ENCODE data around the gene ULK1. TPM values are rescaled to one million over a fixed set of nuclear protein-coding genes. Genes with fewer than 3 reads are reported as not detected.
A peak's percentile ranks its signal among the peaks of the same experiment; 100 is the strongest.

The ULK1 gene
- total RNA-seq, 4 donors from 2014 or later = 27.9 to 81.2 (median 48.6) TPM

DNA sequence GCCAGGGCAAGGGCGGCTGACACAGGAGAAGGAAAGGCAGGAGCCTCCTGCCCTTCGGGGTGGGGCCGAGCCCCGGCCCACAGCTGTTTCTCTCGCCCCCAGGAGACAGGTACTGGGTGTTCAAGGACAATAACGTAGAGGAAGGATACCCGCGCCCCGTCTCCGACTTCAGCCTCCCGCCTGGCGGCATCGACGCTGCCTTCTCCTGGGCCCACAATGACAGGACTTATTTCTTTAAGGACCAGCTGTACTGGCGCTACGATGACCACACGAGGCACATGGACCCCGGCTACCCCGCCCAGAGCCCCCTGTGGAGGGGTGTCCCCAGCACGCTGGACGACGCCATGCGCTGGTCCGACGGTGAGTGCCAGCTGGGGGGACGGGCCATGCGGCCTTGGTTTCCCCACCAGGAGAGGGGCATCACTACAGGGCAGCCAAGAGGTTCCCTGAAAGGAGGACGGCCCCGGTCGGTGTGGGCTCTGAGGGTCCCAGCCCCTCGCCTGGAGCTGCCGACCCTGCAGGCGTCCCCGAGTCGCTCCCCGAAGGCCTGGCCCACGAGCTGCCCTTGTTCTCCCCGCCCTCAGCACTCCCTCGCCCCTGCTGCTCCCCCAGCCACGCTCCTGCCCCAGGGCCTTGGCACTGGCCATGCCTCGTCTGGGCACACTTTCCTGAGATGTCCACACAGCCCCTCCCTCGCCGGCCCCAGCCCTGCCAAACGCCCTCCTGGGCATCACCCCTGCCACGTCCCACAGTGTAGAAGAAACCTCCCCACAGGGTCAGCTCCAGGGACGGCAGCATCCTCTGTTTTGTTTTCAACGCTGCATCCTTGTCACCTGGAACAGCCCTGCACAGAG, 44.5 kb upstream of the ULK1 start:
- in situ Hi-C loops (cut with MboI; ENCODE audit: low sequenced_read_pairs in 4 of 4) = loop anchor here in 1 of 4 donors (25.0 kb wide), 1 partner anchor 238 kb away; no protein-coding TSS in a partner anchor
- no peak for TF ChIP-seq POLR2A (IDR thresholded peaks at IDR 0.05)
- TF ChIP-seq, protein P1, sequence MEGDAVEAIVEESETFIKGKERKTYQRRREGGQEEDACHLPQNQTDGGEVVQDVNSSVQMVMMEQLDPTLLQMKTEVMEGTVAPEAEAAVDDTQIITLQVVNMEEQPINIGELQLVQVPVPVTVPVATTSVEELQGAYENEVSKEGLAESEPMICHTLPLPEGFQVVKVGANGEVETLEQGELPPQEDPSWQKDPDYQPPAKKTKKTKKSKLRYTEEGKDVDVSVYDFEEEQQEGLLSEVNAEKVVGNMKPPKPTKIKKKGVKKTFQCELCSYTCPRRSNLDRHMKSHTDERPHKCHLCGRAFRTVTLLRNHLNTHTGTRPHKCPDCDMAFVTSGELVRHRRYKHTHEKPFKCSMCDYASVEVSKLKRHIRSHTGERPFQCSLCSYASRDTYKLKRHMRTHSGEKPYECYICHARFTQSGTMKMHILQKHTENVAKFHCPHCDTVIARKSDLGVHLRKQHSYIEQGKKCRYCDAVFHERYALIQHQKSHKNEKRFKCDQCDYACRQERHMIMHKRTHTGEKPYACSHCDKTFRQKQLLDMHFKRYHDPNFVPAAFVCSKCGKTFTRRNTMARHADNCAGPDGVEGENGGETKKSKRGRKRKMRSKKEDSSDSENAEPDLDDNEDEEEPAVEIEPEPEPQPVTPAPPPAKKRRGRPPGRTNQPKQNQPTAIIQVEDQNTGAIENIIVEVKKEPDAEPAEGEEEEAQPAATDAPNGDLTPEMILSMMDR (IDR thresholded peaks at IDR 0.05 in 4 of 5, conservative IDR thresholded peaks at IDR 0.05 in 1 of 5) = no peak
- no peak overlapping the region for H3K27ac ChIP-seq
- ATAC-seq (no peak), DNase-seq (no peak)
- H3K27me3 ChIP-seq = peaks cover 0 to 6% (median 3%) of the 10 kb centered on the region in 3 donors
- H3K4me1 ChIP-seq = no peaks in the 10 kb centered on the region
- no peaks in the 10 kb centered on the region for H3K36me3 ChIP-seq
- no peak overlapping the region for H3K4me3 ChIP-seq
- intact Hi-C loops (cut with DNase I; ENCODE audit: low total_unique reads) = no loop called here
- H3K9me3 ChIP-seq = no peaks in the 10 kb centered on the region

DNA sequence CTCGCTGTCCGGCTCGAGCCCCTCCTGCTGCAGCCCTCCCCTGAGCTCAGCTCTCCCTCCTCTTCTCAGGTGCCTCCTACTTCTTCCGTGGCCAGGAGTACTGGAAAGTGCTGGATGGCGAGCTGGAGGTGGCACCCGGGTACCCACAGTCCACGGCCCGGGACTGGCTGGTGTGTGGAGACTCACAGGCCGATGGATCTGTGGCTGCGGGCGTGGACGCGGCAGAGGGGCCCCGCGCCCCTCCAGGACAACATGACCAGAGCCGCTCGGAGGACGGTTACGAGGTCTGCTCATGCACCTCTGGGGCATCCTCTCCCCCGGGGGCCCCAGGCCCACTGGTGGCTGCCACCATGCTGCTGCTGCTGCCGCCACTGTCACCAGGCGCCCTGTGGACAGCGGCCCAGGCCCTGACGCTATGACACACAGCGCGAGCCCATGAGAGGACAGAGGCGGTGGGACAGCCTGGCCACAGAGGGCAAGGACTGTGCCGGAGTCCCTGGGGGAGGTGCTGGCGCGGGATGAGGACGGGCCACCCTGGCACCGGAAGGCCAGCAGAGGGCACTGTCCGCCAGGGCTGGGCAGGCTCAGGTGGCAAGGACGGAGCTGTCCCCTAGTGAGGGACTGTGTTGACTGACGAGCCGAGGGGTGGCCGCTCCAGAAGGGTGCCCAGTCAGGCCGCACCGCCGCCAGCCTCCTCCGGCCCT, 43.4 kb upstream of the ULK1 start:
- Histone ChIP-seq H3K27me3 (peaks cover 4 to 14% (median 10%) of the 10 kb centered on the region in 3 donors), H3K27ac (no peak overlapping the region), H3K4me1 (no peaks in the 10 kb centered on the region), H3K9me3 (no peaks in the 10 kb centered on the region), H3K4me3 (peak overlapping the region in 1 of 4 donors; percentile 21), H3K36me3 (no peaks in the 10 kb centered on the region)
- ATAC-seq (peak; percentile 62 to 87), DNase-seq (peak in 1 of 2 donors; percentile 46)
- TF ChIP-seq, protein P1 (IDR thresholded peaks at IDR 0.05 in 4 of 5, conservative IDR thresholded peaks at IDR 0.05 in 1 of 5) = peak; percentile 63 to 94 (median 83)
- no peak for TF ChIP-seq POLR2A (IDR thresholded peaks at IDR 0.05)
- intact Hi-C loops (cut with DNase I; ENCODE audit: low total_unique reads) = loop anchor here (1.0 kb wide), 2 partner anchors 98 to 150 kb away; partner anchors contain the start of gene EP400
- in situ Hi-C loops (cut with MboI; ENCODE audit: low sequenced_read_pairs in 4 of 4) = no loop called here

DNA sequence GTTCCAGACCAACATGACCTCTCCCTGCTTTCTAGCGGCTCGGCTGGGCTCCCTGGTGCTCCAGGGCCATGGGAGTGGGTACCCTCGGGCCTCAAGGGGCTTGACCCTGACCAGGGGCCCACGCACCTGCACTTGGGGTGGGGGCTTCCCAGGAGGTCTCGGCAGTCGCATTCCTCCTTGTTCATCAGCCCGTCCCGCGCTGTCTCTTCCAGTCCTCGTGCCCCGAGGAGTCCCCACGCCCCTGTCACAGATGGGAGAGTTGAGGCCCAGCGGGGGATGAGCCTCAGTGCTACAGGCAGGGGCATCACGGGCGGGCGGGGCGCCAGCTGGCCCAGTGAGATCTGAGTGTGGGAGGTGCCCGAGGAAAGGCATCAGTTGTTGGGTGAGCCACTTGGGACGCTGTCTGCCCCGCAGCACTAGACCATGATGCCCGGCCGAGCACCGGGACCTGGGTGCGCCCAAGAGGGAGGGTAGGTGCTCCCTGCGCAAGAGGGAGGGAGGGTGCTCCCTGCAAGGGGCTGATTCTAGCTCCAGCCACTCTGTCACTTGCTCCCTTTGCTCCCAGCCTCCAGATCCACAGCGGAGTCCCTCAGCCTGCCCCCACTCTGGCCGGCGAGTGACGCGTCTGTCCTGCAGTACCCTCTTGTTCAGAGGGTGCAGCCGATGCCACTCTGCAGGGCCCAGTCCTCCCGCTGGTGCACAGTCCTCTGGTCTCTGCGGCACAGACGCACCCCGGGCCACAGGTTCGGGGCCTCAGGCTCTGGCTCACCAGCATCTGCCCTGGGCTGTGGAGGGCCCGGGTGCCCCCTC, 42.5 kb upstream of the ULK1 start:
- H3K27me3 ChIP-seq = peaks cover 4 to 14% (median 10%) of the 10 kb centered on the region in 3 donors
- DNase-seq = no peak
- intact Hi-C loops (cut with DNase I; ENCODE audit: low total_unique reads) (loop anchor here (1.0 kb wide), 2 partner anchors 97 to 149 kb away; partner anchors contain the start of gene EP400), in situ Hi-C loops (cut with MboI; ENCODE audit: low sequenced_read_pairs in 4 of 4) (no loop called here)
- no peak overlapping the region for H3K27ac ChIP-seq
- H3K4me1 ChIP-seq = no peaks in the 10 kb centered on the region
- ATAC-seq = no peak
- peak overlapping the region in 1 of 4 donors; percentile 21 for H3K4me3 ChIP-seq
- H3K9me3 ChIP-seq = no peaks in the 10 kb centered on the region
- no peak for TF ChIP-seq POLR2A (IDR thresholded peaks at IDR 0.05)
- TF ChIP-seq, protein P1 (IDR thresholded peaks at IDR 0.05 in 4 of 5, conservative IDR thresholded peaks at IDR 0.05 in 1 of 5) = no peak
- H3K36me3 ChIP-seq = no peaks in the 10 kb centered on the region

DNA sequence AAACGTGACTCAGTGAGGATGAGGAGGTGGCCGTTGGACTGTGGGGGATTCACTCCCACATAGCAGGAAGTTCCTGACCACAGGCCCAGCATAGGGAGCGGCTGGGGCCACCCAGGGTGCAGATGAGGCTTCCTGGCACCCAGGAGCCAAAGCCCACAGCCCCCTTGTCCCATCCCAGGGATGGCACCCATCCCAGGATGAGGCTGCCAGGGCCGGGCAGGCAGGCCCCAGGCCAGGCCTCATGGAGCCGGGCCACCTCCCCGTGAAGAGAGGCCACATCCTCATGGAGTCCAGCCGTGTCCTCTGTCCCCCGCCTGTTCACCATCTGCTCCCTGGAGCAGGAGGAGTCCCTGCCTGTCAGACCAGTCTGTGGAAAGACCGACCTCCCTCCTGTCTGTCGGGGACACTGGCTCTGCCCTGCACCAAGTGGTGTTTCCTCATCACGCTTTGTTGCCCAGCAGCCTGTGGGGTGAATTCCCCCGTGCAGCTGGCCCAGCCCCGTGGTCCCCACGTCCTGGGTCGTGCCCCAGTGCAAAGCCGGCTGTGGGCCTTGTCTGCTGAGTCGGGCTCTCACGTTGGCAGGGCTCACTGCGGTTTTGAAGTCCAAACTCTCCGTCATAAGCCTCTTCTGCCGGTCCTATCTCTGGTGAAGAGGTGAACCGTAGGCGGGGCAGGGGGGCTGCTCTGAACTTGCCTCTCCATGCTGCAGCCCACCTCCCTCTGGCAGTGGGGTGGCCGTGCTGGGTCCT, 41.7 kb upstream of the ULK1 start:
- ATAC-seq = no peak
- intact Hi-C loops (cut with DNase I; ENCODE audit: low total_unique reads) (no loop called here), in situ Hi-C loops (cut with MboI; ENCODE audit: low sequenced_read_pairs in 4 of 4) (no loop called here)
- no peak overlapping the region for H3K4me3 ChIP-seq
- TF ChIP-seq POLR2A (IDR thresholded peaks at IDR 0.05) = no peak
- TF ChIP-seq, protein P1 (IDR thresholded peaks at IDR 0.05 in 4 of 5, conservative IDR thresholded peaks at IDR 0.05 in 1 of 5) = no peak
- H3K27me3 ChIP-seq = peaks cover 4 to 14% (median 10%) of the 10 kb centered on the region in 3 donors
- H3K27ac ChIP-seq = no peak overlapping the region
- H3K4me1 ChIP-seq = no peaks in the 10 kb centered on the region
- DNase-seq = no peak
- no peaks in the 10 kb centered on the region for H3K36me3 ChIP-seq
- no peaks in the 10 kb centered on the region for H3K9me3 ChIP-seq
